Heart left ventricle (tissue), 13 donors: ENCODE results near the gene MPHOSPH6.

Experiments used
- CTCF ChIP-seq, 12 donors: fragments of 200-600 bp; sonication (generic) in 4 of 12; IDR thresholded peaks; one replicate each; pipeline versions ENCODE4 v1.5.0 to v1.8.0; 2018 to 2022; ENCODE audit warnings: antibody characterized with exemption in 12 of 12, mild to moderate bottlenecking in 5 of 12
- POLR2A ChIP-seq, 2 donors: fragments of 450-650 bp; IDR thresholded peaks; one replicate each; pipeline ENCODE4 v1.6.1; 2017; ENCODE audit warnings: antibody characterized with exemption in 2 of 2, mild to moderate bottlenecking in 2 of 2, moderate library complexity in 2 of 2
- donor health status: ischemic (EF 13 %, LVEDD 7.1; RV severe dilation, severe dysfunction).
- donor health status: DM: no; HTN: yes; CAD: no.
- donor health status: DM: no; HTN: no; CAD: no.
- donor health status: ischemic (EF 25% LVEDD 6.9; RV normal size, moderate dysfunction).
- donor health status: ischemic (EF 25% LVEDD 5.7; RV mildly dilated, moderate dysfunction).
- donor health status: ischemic (EF 35%, LVEDD 5.7; RV mildly dilated, moderate dysfunction).
- donor health status: nonischemic (EF 11% LVEDD 7.7; RV severe dilation, severe dysfunction).
- donor health status: DM: yes; HTN: yes; CAD: no.
- donor health status: PGD.
- donor health status: ischemic (EF 29% LVEDD 5.4; RV normal size, mild dysfunction).
- donor health status: nonischemic (EF 23%, LVEDD 6.1; RV moderate dilation, normal function).

GRCh38 chr16:82182266-82183003 lies 12.4 kb upstream of the MPHOSPH6 start:
- no peak for TF ChIP-seq POLR2A (IDR thresholded peaks at IDR 0.05)
- no peak for TF ChIP-seq CTCF (IDR thresholded peaks at IDR 0.05)
